SJCRH30 (cell line): Measurements from ENCODE around the gene AFAP1L2. TPM values are rescaled to one million over a fixed set of nuclear protein-coding genes. Genes with fewer than 3 reads are reported as not detected.
A peak's percentile ranks its signal among the peaks of the same experiment; 100 is the strongest.
"Not testable (repeated sequence)": the region's sequence is repeated elsewhere in the genome, so short reads cannot be mapped to it uniquely, and the experiment has no call there.

Experiments
- DNase-seq, 2 experiments: peaks; one replicate each; pipeline ENCODE4 v3.0.0-alpha.2; 2015 to 2020
- H3K27ac ChIP-seq: fragments of 250-450 bp; sonication (Bioruptor Pico); 2 replicates; pipeline ENCODE4 v1.5.1; 2020; ENCODE audit warnings: mild to moderate bottlenecking, moderate library complexity
- H3K27me3 ChIP-seq: fragments of 250-450 bp; sonication (Bioruptor Pico); 2 replicates; pipeline ENCODE4 v1.5.1; 2020; ENCODE audit warnings: mild to moderate bottlenecking, moderate library complexity
- H3K36me3 ChIP-seq: fragments of 250-450 bp; sonication (Bioruptor Pico); 2 replicates; pipeline ENCODE4 v1.5.1; 2020; ENCODE audit warnings: mild to moderate bottlenecking, moderate library complexity
- H3K4me1 ChIP-seq: fragments of 250-450 bp; sonication (Bioruptor Pico); 2 replicates; pipeline ENCODE4 v1.5.1; 2020; ENCODE audit warnings: mild to moderate bottlenecking, moderate library complexity
- H3K4me3 ChIP-seq: fragments of 250-450 bp; sonication (Bioruptor Pico); 2 replicates; pipeline ENCODE4 v1.5.1; 2020; ENCODE audit warnings: mild to moderate bottlenecking, moderate library complexity
- H3K9me3 ChIP-seq: fragments of 250-450 bp; sonication (Bioruptor Pico); replicated peaks from 2 replicates; pipeline ENCODE4 v1.5.1; 2020; ENCODE audit warnings: mild to moderate bottlenecking, moderate library complexity
- total RNA-seq: library from RNA; depleted of rRNA; stranded (reverse); fragments of >200 nt; shearing (Covaris generic); gene quantifications from 2 replicates; pipeline ENCODE4 v1.2.3, GENCODE V29; 2014

AFAP1L2 gene
- total RNA-seq, 1 experiment from 2014 or later: 1.8 TPM

- not testable (repeated sequence) for H3K27me3 ChIP-seq, H3K4me3 ChIP-seq, H3K9me3 ChIP-seq, H3K36me3 ChIP-seq, H3K27ac ChIP-seq, DNase-seq
- H3K4me1 ChIP-seq: peaks cover 26% of the 10 kb centered on the region
Observed at GRCh38 chr10:114333441-114333840, 70.9 kb downstream of the AFAP1L2 start.

- Histone ChIP-seq H3K27ac (no peak overlapping the region), H3K36me3 (no peaks in the 10 kb centered on the region), H3K4me3 (no peak overlapping the region), H3K9me3 (no peaks in the 10 kb centered on the region), H3K27me3 (no peaks in the 10 kb centered on the region), H3K4me1 (peaks cover 26% of the 10 kb centered on the region)
- DNase-seq: no peak
Observed at GRCh38 chr10:114332301-114333192, 71.8 kb downstream of the AFAP1L2 start.

GRCh38 chr10:114329634-114330365 is 74.5 kb downstream of the AFAP1L2 start:
- Histone ChIP-seq H3K36me3 (no peaks in the 10 kb centered on the region), H3K4me3 (no peak overlapping the region), H3K9me3 (no peaks in the 10 kb centered on the region), H3K4me1 (peaks cover 10% of the 10 kb centered on the region; the same call in 1 of the 2 replicates), H3K27me3 (no peaks in the 10 kb centered on the region), H3K27ac (no peak overlapping the region)
- DNase-seq: peak in 1 of 2 experiments; percentile 57

GRCh38 chr10:114328874-114329273 is 75.4 kb downstream of the AFAP1L2 start:
- H3K27me3 ChIP-seq: no peaks in the 10 kb centered on the region
- H3K4me3 ChIP-seq: no peak overlapping the region
- peaks cover 10% of the 10 kb centered on the region; the same call in 1 of the 2 replicates for H3K4me1 ChIP-seq
- no peaks in the 10 kb centered on the region for H3K36me3 ChIP-seq
- H3K27ac ChIP-seq: no peak overlapping the region
- no peak for DNase-seq
- no peaks in the 10 kb centered on the region for H3K9me3 ChIP-seq

- no peaks in the 10 kb centered on the region for H3K9me3 ChIP-seq
- no peak overlapping the region for H3K27ac ChIP-seq
- H3K4me3 ChIP-seq: no peak overlapping the region
- no peak for DNase-seq
- H3K4me1 ChIP-seq: peaks cover 10% of the 10 kb centered on the region; the same call in 1 of the 2 replicates
- H3K36me3 ChIP-seq: no peaks in the 10 kb centered on the region
- H3K27me3 ChIP-seq: no peaks in the 10 kb centered on the region
Observed at GRCh38 chr10:114328441-114328812, 75.9 kb downstream of the AFAP1L2 start.

- Histone ChIP-seq H3K27ac (no peak overlapping the region), H3K9me3 (no peaks in the 10 kb centered on the region), H3K4me1 (peaks cover 10% of the 10 kb centered on the region; the same call in 1 of the 2 replicates), H3K36me3 (no peaks in the 10 kb centered on the region), H3K4me3 (no peak overlapping the region), H3K27me3 (no peaks in the 10 kb centered on the region)
- DNase-seq: no peak
Observed at GRCh38 chr10:114327537-114328440, 76.5 kb downstream of the AFAP1L2 start.

- H3K4me1 ChIP-seq: peaks cover 10% of the 10 kb centered on the region; the same call in 1 of the 2 replicates
- DNase-seq: no peak
- H3K9me3 ChIP-seq: no peaks in the 10 kb centered on the region
- no peaks in the 10 kb centered on the region for H3K36me3 ChIP-seq
- H3K27ac ChIP-seq: no peak overlapping the region
- H3K27me3 ChIP-seq: no peaks in the 10 kb centered on the region
- H3K4me3 ChIP-seq: no peak overlapping the region
Observed at GRCh38 chr10:114326795-114327194, 77.5 kb downstream of the AFAP1L2 start.

GRCh38 chr10:114323023-114323422 is 81.3 kb downstream of the AFAP1L2 start:
- Histone ChIP-seq H3K27ac (no peak overlapping the region), H3K4me3 (no peak overlapping the region), H3K4me1 (no peaks in the 10 kb centered on the region), H3K9me3 (no peaks in the 10 kb centered on the region), H3K27me3 (no peaks in the 10 kb centered on the region), H3K36me3 (no peaks in the 10 kb centered on the region)
- no peak for DNase-seq

- Histone ChIP-seq H3K4me3 (no peak overlapping the region), H3K36me3 (no peaks in the 10 kb centered on the region), H3K4me1 (no peaks in the 10 kb centered on the region), H3K27ac (no peak overlapping the region), H3K27me3 (no peaks in the 10 kb centered on the region), H3K9me3 (no peaks in the 10 kb centered on the region)
- DNase-seq: no peak
Observed at GRCh38 chr10:114322344-114322743, 82.0 kb downstream of the AFAP1L2 start.

GRCh38 chr10:114320249-114321116 is 83.8 kb downstream of the AFAP1L2 start:
- no peak for DNase-seq
- Histone ChIP-seq H3K9me3 (no peaks in the 10 kb centered on the region), H3K4me3 (no peak overlapping the region), H3K27me3 (no peaks in the 10 kb centered on the region), H3K36me3 (no peaks in the 10 kb centered on the region), H3K4me1 (no peaks in the 10 kb centered on the region), H3K27ac (no peak overlapping the region)

GRCh38 chr10:114319406-114320248 is 84.7 kb downstream of the AFAP1L2 start:
- DNase-seq: no peak
- no peaks in the 10 kb centered on the region for H3K36me3 ChIP-seq
- H3K4me3 ChIP-seq: no peak overlapping the region
- no peaks in the 10 kb centered on the region for H3K27me3 ChIP-seq
- H3K4me1 ChIP-seq: no peaks in the 10 kb centered on the region
- no peak overlapping the region for H3K27ac ChIP-seq
- no peaks in the 10 kb centered on the region for H3K9me3 ChIP-seq

- Histone ChIP-seq H3K4me3 (no peak overlapping the region), H3K9me3 (no peaks in the 10 kb centered on the region), H3K27ac (no peak overlapping the region), H3K4me1 (no peaks in the 10 kb centered on the region), H3K36me3 (no peaks in the 10 kb centered on the region), H3K27me3 (no peaks in the 10 kb centered on the region)
- DNase-seq: no peak
Observed at GRCh38 chr10:114316744-114317143, 87.6 kb downstream of the AFAP1L2 start.
